Esophagus muscularis mucosa (tissue), 3 donors: Measurements from ENCODE around the gene ASTN2.

ENCODE experiments used
- CTCF ChIP-seq, 3 experiments: fragments of 200-600 bp in 2 of 3; fragments of 450-650 bp in 1 of 3; sonication (generic) in 2 of 3; IDR thresholded peaks; one replicate each; pipeline ENCODE4 v1.5.1; 2017 to 2019; ENCODE audit warnings: antibody characterized with exemption in 3 of 3, mild to moderate bottlenecking in 2 of 3, moderate library complexity in 1 of 3
- POLR2A ChIP-seq: fragments of 450-650 bp; IDR thresholded peaks from one replicate; pipeline ENCODE4 v1.6.1; 2017; ENCODE audit warnings: antibody characterized with exemption, moderate library complexity, mild to moderate bottlenecking, low read depth

- TF ChIP-seq CTCF (IDR thresholded peaks at IDR 0.05) (no peak), POLR2A (no peak)
Observed at GRCh38 chr9:116721944-116722343, 692.9 kb downstream of the ASTN2 start.
